Gastroesophageal sphincter (tissue), 4 donors: ENCODE data around the gene ZFYVE16. TPM values are rescaled to one million over a fixed set of nuclear protein-coding genes. Genes with fewer than 3 reads are reported as not detected.
"Not testable (repeated sequence)": the region's sequence is repeated elsewhere in the genome, so short reads cannot be mapped to it uniquely, and the experiment has no call there.

Experiments
- ATAC-seq: fragments of 150-250 bp; one replicate; pipeline ENCODE4 v1.9.1; 2016; ENCODE audit warnings: mild to moderate bottlenecking, moderate library complexity
- H3K27ac ChIP-seq, 4 donors: fragments of 200-600 bp; sonication (generic) in 3 of 4; 1 replicate in 3 of 4; 2 replicates in 1 of 4; pipeline ENCODE4 v1.5.1; 2016 to 2019
- H3K27me3 ChIP-seq: fragments of 200-600 bp; sonication (generic); one replicate; pipeline ENCODE4 v1.5.1; 2019
- H3K36me3 ChIP-seq, 2 donors: fragments of 200-600 bp; sonication (generic); one replicate each; pipeline ENCODE4 v1.5.1; 2019; ENCODE audit warnings: control low read depth in 1 of 2
- H3K4me1 ChIP-seq, 3 donors: fragments of 200-600 bp; sonication (generic); 1 replicate in 2 of 3; 2 replicates in 1 of 3; pipeline ENCODE4 v1.5.1; 2016 to 2019; ENCODE audit warnings: control low read depth in 2 of 3
- H3K4me3 ChIP-seq, 2 donors: fragments of 200-600 bp; sonication (generic); one replicate each; pipeline ENCODE4 v1.5.1; 2019; ENCODE audit warnings: mild to moderate bottlenecking in 1 of 2, moderate library complexity in 1 of 2
- H3K9me3 ChIP-seq, 3 donors: fragments of 200-600 bp; sonication (generic); one replicate each; pipeline ENCODE4 v1.5.1; 2017 to 2019; ENCODE audit warnings: control low read depth in 2 of 3
- EP300 ChIP-seq: sonication (generic); formaldehyde crosslinking; IDR thresholded peaks from one replicate; pipeline ENCODE4 v1.6.1; 2017; ENCODE audit warnings: antibody characterized with exemption, mild to moderate bottlenecking
- POLR2A ChIP-seq, 2 donors: fragments of 450-650 bp; IDR thresholded peaks; one replicate each; pipeline ENCODE4 v1.6.1; 2017; ENCODE audit warnings: antibody characterized with exemption in 2 of 2, mild to moderate bottlenecking in 2 of 2, moderate library complexity in 1 of 2
- POLR2AphosphoS5 ChIP-seq: sonication (generic); formaldehyde crosslinking; IDR thresholded peaks from one replicate; pipeline ENCODE4 v1.6.1; 2017; ENCODE audit warnings: antibody characterized with exemption
- WGBS, 2 donors: methylation state at CpG; one replicate each; pipeline ENCODE4 v1.1.5; 2018; ENCODE audit warnings: low coverage in 1 of 2; 5-methylcytosine and 5-hydroxymethylcytosine counted together
- total RNA-seq, 4 donors: library from RNA; depleted of rRNA; stranded (reverse); fragments of >200 nt; gene quantifications; one replicate each; pipeline ENCODE4 v1.1.0, GENCODE V29; 2016
- TF ChIP-seq, protein P1 (sequence below), 4 experiments: fragments of 200-600 bp in 2 of 4; fragments of 450-650 bp in 2 of 4; sonication (generic) in 1 of 4; IDR thresholded peaks; one replicate each; pipeline ENCODE4 v1.5.1; 2017 to 2019; ENCODE audit warnings: antibody characterized with exemption in 4 of 4, mild to moderate bottlenecking in 2 of 4, moderate library complexity in 2 of 4

Gene ZFYVE16
- total RNA-seq, 4 donors from 2014 or later, result 23.6 to 33.8 (median 26.9) TPM

DNA sequence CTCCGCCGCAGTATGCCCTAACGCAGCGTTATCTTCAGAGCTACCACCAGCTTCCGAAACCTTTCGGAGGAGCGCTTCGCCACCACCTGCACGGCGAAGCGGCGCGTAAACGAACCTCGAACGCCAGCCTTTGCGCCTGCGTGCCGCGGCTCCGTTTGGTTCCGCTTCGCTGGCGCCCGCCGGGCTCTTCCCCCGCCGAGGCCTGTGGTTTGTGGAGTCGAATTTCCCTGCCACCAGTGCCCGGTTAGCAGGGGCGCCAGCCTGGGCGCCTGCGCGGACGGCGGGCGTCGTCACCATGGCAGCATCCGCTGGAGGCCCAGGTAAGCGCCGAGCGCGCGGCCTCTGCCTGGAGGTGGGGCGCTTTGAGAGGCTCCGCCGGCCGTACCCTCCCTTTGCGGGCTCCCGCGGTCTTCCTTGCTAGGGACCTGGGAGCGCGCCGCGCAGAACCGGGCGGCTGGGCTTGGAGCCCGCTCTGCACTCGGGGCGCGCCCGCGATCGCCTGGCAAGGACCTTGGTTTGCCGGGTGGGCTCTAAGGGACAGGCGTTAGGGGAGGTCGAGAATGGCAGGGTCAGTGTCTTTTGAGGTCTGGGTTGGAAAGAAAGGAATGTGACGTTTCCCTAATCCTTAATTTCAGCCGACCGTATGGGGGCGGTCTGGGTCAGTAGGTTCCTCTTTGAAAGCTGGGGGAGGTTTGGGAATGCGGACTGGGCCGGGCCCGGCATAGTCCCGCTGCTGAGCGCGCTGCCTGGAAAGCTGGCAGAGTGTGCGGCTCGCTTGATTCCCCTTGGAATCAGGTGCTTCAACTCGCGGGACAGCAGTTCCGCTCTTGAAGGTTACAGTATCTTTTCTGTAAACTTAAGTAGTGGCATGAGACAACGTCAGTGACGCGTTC, 80.2 kb downstream of the ZFYVE16 start, which contains the start of gene FAM151B:
Gene FAM151B, plus strand, starts transcription at position 272 of the 893 bp plus-strand sequence. Its CDS starts 24 bp downstream, at position 296.
- Histone ChIP-seq H3K27me3 (no peaks in the 10 kb centered on the region), H3K9me3 (peaks cover 0 to 9% (median 0%) of the 10 kb centered on the region in 3 donors), H3K4me3 (peak within 1 kb of the TSS; percentile 42 to 76), H3K4me1 (peaks cover 0 to 17% (median 0%) of the 10 kb centered on the region in 3 donors), H3K27ac (peak within 1 kb of the TSS; percentile 0 to 87 (median 84)), H3K36me3 (peaks cover 0 to 5% of the 10 kb centered on the region in 2 donors)
- ATAC-seq, result peak; percentile 92
- 1 to 2% methylated on average over 22 to 37 of the region's 85 CpGs for WGBS, 2 donors
- no peak for TF ChIP-seq EP300
- peak; percentile 2 for TF ChIP-seq POLR2AphosphoS5
- TF ChIP-seq, protein P1, sequence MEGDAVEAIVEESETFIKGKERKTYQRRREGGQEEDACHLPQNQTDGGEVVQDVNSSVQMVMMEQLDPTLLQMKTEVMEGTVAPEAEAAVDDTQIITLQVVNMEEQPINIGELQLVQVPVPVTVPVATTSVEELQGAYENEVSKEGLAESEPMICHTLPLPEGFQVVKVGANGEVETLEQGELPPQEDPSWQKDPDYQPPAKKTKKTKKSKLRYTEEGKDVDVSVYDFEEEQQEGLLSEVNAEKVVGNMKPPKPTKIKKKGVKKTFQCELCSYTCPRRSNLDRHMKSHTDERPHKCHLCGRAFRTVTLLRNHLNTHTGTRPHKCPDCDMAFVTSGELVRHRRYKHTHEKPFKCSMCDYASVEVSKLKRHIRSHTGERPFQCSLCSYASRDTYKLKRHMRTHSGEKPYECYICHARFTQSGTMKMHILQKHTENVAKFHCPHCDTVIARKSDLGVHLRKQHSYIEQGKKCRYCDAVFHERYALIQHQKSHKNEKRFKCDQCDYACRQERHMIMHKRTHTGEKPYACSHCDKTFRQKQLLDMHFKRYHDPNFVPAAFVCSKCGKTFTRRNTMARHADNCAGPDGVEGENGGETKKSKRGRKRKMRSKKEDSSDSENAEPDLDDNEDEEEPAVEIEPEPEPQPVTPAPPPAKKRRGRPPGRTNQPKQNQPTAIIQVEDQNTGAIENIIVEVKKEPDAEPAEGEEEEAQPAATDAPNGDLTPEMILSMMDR (IDR thresholded peaks at IDR 0.05), result peak in 1 of 4 experiments; percentile 24
- no peak for TF ChIP-seq POLR2A (IDR thresholded peaks at IDR 0.05)

DNA sequence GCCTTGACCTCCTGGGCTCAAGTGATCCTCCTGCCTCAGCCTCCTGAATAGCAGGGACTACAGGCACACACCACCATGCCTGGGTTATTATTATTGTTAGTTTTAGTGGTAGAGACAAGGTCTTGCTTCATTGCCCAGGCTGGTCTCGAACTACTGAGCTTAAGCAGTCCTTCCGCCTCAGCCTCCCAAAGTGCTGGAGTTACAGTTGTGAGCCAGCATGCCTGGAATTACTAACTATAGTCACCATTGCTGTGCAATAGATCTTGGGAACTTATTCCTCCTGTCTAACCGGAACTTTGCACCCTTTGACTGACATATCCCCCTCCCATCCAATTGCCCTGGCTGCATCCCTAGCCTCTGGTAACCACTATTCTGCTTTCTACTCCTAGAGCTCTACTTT, 83.4 kb downstream of the ZFYVE16 start:
- Histone ChIP-seq H3K4me1 (peaks cover 0 to 17% (median 0%) of the 10 kb centered on the region in 3 donors), H3K4me3 (no peak overlapping the region), H3K27me3 (no peaks in the 10 kb centered on the region), H3K9me3 (no peaks in the 10 kb centered on the region), H3K36me3 (no peaks in the 10 kb centered on the region), H3K27ac (no peak overlapping the region)
- TF ChIP-seq, protein P1 (IDR thresholded peaks at IDR 0.05), result no peak
- TF ChIP-seq POLR2A (IDR thresholded peaks at IDR 0.05), result no peak
- WGBS, 2 donors, result 89 to 100% methylated on average over 2 to 3 of the region's 3 CpGs
- no peak for ATAC-seq

DNA sequence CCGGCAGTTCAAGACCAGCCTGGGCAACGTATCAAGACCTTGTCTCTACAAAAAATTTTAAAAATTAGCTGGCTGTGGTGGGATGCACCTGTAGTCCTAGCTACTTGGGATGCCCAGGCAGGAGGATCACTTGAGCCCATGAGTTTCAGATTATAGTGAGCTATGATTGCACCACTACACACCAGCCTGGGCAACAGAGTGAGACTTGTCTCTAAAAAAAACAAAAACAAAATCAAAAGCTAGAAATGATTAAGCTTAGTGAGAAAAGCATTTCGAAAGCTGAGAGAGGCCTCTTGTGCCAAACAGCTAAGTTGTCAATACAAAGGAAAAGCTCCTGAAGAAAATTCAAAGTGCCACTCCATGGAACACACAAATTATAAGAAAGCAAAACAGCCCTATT, 84.9 kb downstream of the ZFYVE16 start:
- Histone ChIP-seq H3K27me3 (no peaks in the 10 kb centered on the region), H3K27ac (no peak overlapping the region), H3K9me3 (no peaks in the 10 kb centered on the region), H3K4me1 (peaks cover 0 to 8% (median 0%) of the 10 kb centered on the region in 3 donors), H3K36me3 (no peaks in the 10 kb centered on the region), H3K4me3 (no peak overlapping the region)
- TF ChIP-seq POLR2A (IDR thresholded peaks at IDR 0.05) (no peak), POLR2AphosphoS5 (no peak), EP300 (no peak)
- TF ChIP-seq, protein P1 (IDR thresholded peaks at IDR 0.05), result no peak
- WGBS, 2 donors, result 93 to 100% methylated on average over 2 to 3 of the region's 3 CpGs
- ATAC-seq, result no peak

DNA sequence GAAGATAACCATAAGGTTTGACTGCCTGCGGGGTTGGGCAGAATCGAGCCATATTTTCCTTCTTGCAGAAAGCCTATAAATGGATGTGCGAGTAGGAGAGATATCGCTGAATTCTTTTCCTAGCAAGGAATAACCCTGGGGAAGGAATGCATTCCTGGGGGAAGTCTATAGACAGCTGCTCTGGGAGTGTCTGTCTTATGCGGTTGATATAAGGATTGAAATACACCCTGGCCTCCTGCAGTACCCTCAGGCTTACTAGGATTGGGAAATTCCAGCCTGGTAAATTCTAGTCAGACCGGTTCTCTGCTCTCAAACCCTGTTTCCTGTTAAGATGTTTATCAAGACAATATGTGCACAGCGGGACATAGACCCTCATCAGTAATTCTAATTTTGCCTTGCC, 85.6 kb downstream of the ZFYVE16 start:
- H3K4me3 ChIP-seq, ATAC-seq, H3K27ac ChIP-seq, H3K27me3 ChIP-seq, H3K9me3 ChIP-seq, H3K36me3 ChIP-seq, H3K4me1 ChIP-seq: not testable (repeated sequence)
- 61 to 82% methylated on average over 4 to 7 of the region's 7 CpGs for WGBS, 2 donors

DNA sequence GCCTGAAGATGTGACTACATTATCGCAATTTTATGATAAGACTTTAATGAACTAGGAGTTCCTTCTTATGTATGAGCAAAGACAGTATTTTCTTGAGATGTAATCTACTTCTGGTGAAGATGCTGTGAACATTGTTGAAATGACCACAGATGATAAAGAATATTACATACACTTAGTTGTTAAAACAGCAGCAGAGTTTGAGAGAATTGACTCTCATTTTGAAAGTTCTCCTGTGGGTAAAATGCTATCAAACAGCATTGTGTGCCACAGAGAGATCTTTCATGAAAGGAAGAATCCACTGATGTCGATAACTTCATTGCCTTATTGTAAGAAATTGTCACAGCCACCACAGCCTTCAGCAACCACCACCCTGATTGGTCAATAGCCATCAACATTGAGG, 88.0 kb downstream of the ZFYVE16 start:
- TF ChIP-seq POLR2AphosphoS5 (no peak), EP300 (no peak), POLR2A (IDR thresholded peaks at IDR 0.05) (no peak)
- TF ChIP-seq, protein P1 (IDR thresholded peaks at IDR 0.05), result no peak
- H3K4me1 ChIP-seq, result no peaks in the 10 kb centered on the region
- ATAC-seq, result no peak
- H3K27me3 ChIP-seq, result no peaks in the 10 kb centered on the region
- H3K4me3 ChIP-seq, result no peak overlapping the region
- H3K9me3 ChIP-seq, result no peaks in the 10 kb centered on the region
- no peaks in the 10 kb centered on the region for H3K36me3 ChIP-seq
- H3K27ac ChIP-seq, result no peak overlapping the region
- WGBS, 2 donors, result 95 to 100% methylated on average over 2 of the region's 2 CpGs
